CD4-positive, alpha-beta T cell treated with Interleukin-21 for 1 hour (primary cell): ENCODE measurements around the gene CFAP99.

Experiments used
- DNase-seq: peaks from one replicate; pipeline ENCODE4 v3.0.0-alpha.2; 2020

The CFAP99 gene

GRCh38 chr4:2393353-2394270 is 25.1 kb upstream of the CFAP99 start:
- peak; percentile 22 for DNase-seq

GRCh38 chr4:2394528-2394927 is 24.2 kb upstream of the CFAP99 start:
- no peak for DNase-seq

- no peak for DNase-seq
These were observed 23.7 kb upstream of the CFAP99 start for GRCh38 chr4:2395038-2395437.

GRCh38 chr4:2395584-2395983 is 23.2 kb upstream of the CFAP99 start:
- no peak for DNase-seq

GRCh38 chr4:2396781-2397368 is 21.9 kb upstream of the CFAP99 start:
- no peak for DNase-seq

DNA sequence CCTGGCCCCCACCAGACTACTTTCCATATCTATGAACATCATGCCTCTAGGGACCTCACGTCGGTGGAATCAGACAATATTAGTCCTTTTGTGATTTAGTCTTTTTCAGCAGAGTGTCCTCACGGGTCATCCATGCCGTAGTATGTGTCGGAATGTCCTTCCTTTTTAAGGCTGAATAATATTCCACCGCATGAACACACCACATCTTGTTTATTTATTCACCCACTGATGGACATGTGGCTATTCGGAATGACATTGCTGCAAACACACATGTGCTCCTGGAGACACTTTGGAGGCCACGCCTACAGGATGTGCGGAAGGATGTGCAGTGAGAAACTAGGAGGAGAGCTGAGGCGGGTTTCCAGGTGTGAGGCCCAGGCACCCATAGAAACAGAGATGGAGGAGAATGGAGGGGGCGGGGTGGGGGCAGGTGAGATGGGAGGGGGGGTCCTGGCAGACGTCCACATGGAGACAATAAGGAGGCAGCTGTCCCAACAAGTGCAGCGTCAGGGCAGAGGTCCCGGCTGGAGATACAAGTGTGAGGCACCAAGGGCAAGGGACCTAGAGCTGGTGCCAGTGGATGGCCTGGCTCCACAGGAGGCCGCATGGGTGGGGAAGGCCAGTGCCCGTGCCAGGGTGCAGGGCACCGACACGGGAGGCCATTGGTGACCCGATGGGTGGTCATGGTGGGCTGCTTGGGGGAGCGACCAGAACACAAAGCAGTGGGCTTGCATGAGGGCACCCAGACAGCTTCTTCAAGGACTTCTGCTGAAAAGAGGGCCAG is 21.0 kb upstream of the CFAP99 start:
- DNase-seq: no peak

DNA sequence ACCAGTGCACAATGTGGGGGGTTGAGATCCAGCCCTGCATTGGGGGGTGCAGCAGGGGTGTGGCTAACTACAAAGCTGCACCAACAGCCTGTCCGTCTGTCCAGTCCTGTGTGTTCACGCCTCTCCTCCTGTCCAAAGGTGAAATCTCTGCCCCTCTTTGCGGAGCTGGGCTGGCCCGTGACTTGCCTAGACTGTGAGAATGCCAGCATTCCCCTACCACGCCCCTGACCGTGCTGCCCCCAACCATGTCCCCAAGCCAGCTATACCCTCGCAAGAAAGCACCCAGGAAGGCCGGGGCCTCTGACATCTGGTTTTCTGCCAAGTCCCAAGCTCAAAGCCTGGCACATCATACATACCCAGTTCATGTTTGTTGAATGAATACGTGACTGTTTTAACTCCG is 19.5 kb upstream of the CFAP99 start:
- DNase-seq: no peak

DNA sequence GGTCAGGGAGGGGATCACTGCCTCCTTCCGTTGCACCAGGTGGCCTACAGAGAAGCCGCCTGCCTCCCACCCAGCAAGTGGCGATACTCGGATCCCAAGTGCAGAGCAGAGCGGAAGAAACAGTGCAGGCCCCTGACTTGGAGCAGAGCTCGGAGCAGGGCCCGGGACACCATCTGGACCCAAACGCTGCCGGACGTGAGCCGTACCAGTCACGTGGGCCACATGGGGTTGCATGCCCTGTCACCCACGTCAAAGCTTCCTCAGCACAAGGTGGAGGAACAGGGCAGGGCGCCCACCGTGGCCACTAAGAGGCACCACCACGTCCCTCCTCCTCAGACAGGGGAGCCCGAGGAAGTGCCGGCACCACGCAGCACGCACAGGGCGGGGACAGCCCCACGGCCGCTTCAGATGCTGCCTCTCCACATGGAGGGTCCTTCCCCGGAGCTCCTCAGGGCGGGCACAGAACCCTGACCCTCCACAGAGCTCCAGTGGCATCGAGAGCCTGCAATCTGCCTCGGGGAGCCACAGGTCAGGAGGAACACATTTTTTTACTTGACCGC is 19.0 kb upstream of the CFAP99 start:
- no peak for DNase-seq

DNA sequence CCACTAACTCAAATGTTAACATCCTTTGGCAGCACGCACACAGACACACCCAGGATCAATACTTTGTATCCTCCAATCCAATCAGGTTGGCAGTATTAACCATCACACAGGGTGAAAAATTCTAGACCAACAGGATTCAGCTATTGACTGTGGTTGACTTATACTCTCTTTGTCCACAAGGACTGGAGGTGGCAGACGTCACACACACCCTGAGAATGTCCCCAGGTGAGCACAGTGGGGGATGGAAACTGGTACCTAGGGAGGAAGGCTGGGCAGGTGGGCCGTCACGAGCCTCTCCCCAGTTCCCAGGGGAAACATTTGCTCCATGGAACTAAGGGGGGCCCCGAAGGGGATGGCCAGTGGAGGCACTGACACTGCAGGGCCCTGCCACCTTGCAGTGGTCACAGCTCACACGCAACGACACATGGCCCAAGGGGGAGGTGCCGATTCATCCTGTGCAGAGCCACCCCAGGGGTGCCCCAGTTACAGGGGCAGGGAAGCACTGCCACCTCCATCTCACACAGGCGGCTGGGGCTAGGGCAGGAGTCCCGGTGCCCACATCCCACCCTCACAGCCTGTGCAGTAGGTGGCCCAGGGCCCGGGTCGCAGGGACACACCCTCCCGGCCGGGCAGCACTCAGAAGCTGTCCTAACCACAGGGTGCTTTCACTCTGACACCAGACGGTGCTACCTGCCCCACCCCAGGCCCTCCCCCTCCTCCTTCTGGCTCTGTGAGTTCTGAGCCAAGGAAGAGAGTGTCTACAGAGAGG is 17.7 kb upstream of the CFAP99 start:
- peak; percentile 15 for DNase-seq

- DNase-seq: no peak
These were observed 17.2 kb upstream of the CFAP99 start for GRCh38 chr4:2401610-2401983.

DNA sequence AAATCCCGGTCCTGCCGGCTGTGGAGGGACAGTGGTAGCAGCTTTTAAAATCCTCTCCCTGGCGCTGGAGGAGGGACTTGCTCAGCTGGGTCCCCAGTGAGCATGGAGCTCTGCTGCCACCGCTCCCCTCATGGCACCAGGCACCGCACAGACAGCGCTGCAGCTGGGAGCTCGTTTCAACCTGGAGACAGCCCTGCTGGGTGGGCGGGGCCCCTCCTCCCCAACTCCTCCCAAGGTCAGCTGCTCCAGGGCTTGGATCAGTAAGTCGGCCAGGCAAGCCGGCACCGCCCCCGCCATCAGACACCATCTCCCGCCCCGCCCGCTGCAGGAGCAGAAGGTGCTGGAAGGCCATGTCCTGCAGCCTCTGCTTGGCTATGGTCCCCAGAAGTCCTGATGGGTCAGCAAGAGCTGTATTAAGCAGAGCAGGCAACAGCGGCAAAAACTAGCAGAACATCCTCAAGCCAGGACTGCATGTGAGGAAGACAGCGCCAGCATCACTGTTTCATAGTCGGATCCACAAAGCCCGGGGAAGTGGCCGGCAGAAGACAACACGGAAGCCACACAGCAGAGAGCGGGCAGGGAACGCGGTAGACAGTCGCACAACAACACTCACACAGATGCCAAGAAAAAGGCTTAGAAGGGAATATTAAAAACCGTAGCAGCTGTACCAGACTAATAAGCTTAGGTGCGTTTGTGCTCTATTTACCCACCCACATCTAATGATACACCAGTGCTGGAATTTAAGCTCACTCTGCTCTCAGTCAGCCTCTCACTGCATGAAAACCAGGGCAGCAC is 16.5 kb upstream of the CFAP99 start:
- DNase-seq: no peak

DNA sequence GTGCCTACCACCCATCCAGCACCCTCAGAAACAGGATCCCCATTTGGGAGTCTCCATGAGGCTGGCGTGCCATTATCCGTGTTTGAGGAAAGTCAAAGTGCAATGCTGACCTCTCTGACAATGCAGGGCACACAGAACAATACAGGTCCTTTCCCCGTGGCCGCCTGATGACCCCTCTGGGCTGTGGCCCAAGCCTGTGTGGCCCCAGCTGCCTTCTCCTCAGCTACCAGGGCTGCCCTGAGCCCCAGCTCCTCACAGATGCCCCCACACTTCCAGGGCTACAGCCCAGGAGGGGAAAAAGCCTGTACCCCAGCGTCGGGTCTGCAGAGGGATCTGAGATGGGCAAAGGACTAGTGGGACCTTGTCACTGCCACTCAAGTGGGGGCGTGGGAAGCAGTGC is 15.8 kb upstream of the CFAP99 start:
- DNase-seq: no peak

DNA sequence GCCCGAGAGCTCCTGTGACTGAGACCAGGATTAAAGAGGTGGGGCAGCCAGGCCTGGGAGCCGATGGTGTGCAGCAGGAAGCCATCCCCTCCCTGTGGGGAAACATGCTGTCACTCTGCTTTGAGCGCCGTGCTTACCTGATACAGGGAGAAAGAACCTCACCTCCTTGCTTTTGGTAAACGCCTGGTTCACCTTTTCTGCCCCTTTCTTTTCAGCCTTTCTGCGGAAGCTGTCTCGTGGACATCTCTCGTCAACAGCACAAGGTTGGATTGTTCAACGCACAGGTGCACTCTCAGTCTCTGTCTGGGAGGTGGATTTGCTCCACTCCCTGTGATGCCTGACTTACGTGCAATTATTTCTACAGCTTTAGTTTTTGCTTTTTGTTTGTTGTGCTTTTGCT is 12.3 kb upstream of the CFAP99 start:
- no peak for DNase-seq

- no peak for DNase-seq
These were observed 11.8 kb upstream of the CFAP99 start for GRCh38 chr4:2406920-2407319.

DNA sequence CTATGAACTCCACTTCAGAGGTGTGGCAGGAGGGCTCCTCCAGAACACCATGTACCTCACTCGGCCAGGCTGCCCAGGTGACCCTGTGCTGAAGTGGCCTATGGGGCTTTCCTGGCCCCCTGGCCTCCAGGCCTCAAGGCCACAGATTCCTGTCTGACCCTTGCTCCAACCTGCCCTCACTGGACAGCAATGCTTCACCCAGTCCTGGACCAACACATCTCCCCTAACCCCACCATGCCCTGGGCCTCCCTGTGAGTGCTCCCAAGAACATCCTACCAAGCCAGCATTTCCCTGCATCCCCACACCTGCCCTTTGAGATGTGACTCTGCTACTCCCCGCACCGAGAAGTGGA is 10.8 kb upstream of the CFAP99 start:
- DNase-seq: no peak

DNA sequence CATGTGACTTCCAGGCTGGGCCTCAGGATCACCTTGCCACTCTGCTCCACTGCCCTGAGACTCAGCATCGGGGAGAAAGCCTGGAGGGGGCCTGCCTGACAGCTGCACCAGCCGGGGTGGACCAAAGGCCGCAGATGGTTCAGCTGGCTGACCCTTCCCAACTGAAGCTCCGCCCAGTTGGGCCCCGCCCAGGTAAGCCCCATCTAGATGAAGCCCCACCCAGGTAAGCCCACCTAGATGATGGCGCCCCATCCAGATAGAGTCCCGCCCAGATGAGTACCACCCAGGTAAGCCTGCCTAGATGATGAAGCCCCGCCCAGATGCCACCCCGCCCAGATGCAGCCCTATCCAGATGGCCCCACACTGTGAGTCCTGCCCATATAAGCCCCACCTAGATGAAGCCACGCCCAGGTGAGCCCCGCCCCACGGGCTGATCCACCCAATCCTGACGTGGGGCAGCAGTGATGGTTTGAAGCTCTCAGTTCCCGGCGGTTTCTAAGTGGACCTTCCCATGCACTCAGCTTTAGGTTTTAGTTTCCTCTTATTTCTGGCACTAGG is 10.3 kb upstream of the CFAP99 start:
- no peak for DNase-seq

GRCh38 chr4:2408976-2409375 is 9.8 kb upstream of the CFAP99 start:
- no peak for DNase-seq

GRCh38 chr4:2409381-2409783 is 9.4 kb upstream of the CFAP99 start:
- no peak for DNase-seq

- DNase-seq: peak; percentile 43
These were observed 6.8 kb upstream of the CFAP99 start for GRCh38 chr4:2411786-2412510.

GRCh38 chr4:2412534-2412884 is 6.2 kb upstream of the CFAP99 start:
- DNase-seq: peak; percentile 87
